AG09309 (cell line): ENCODE results near the gene AMBRA1.

Experiments used
- DNase-seq: peaks from one replicate; pipeline ENCODE4 v3.0.0-alpha.2; 2010; ENCODE audit warnings: low read depth
- H3K4me3 ChIP-seq: 2 replicates; pipeline ENCODE4 v1.5.1; 2011; ENCODE audit warnings: mild to moderate bottlenecking, low read depth, low read length, moderate library complexity; ENCODE audit not compliant: control insufficient read depth
- TF ChIP-seq, protein P1 (sequence below): IDR thresholded peaks from 2 replicates; pipeline ENCODE4 v1.5.1; 2011; ENCODE audit warnings: mild to moderate bottlenecking, low read depth, low read length, inconsistent platforms; ENCODE audit not compliant: insufficient read depth, control insufficient read depth; ENCODE audit errors: missing control alignments

The AMBRA1 gene

DNA sequence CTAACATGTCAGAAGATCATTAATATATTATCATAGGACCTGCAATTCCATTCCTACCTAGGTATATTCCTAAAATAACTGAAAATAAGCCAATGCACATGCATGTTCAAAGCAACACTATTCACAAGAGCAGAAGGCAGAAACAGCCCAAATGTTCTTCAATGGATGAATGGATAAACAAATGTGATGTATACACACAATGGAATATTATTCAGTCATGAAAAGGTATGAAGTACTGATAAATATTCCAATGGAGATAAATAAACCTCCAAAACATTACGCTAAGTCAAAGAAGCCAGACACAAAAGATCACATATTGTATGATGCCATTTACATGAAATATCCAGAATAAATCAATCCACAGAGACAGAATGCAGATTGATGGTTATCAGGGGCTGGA lies 16.8 kb downstream of the AMBRA1 start:
- H3K4me3 ChIP-seq, result no peak overlapping the region
- TF ChIP-seq, protein P1, sequence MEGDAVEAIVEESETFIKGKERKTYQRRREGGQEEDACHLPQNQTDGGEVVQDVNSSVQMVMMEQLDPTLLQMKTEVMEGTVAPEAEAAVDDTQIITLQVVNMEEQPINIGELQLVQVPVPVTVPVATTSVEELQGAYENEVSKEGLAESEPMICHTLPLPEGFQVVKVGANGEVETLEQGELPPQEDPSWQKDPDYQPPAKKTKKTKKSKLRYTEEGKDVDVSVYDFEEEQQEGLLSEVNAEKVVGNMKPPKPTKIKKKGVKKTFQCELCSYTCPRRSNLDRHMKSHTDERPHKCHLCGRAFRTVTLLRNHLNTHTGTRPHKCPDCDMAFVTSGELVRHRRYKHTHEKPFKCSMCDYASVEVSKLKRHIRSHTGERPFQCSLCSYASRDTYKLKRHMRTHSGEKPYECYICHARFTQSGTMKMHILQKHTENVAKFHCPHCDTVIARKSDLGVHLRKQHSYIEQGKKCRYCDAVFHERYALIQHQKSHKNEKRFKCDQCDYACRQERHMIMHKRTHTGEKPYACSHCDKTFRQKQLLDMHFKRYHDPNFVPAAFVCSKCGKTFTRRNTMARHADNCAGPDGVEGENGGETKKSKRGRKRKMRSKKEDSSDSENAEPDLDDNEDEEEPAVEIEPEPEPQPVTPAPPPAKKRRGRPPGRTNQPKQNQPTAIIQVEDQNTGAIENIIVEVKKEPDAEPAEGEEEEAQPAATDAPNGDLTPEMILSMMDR, result no peak
- DNase-seq, result no peak

DNA sequence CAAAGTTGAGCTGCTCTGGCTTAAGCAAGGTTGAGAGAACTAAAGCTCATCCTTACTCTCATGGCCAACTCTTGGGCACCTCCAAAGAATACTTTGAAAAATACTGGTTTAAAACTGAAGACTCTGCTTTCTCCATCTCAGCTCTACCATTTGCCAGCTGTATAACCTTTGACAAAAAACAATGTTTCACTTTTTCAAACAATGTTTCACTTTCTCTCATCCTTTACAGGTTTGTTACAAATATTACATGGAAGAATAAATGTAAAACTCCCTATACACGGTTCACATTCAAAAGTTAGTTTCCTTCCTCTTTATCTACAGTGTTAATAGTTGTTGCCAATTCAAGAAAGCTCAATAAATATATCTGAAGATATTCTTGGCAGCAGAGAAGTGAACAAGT lies 19.2 kb downstream of the AMBRA1 start:
- TF ChIP-seq, protein P1, result no peak
- H3K4me3 ChIP-seq, result no peak overlapping the region
- DNase-seq, result no peak

DNA sequence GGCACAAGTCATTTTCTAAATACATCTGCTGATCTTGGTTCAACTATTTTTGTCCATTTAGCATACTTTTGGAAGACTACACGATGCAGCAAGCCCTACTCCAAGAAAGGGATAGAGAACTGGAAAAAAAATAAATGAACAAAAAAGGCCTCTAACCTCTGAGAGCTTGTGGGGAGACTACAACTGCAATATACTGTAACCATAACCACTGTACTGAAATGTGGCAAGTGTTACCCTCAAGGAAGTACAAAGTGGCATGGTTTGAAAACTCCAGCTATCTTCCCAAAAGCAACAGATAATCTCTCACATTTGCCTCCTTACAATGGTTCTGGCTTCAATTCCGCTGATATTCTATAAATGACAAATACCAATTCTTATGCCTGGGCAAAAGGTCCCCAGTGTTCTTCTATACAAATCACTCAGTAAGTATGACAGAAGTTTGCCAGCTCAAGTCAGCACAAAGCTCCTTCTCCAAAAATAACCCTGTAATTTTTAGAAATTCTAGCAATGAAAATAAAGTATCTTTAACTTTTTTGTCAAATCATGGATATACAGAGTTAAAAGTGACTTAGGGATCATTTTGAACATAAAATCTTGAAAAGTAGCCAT lies 22.9 kb downstream of the AMBRA1 start:
- no peak for DNase-seq
- no peak overlapping the region for H3K4me3 ChIP-seq
- TF ChIP-seq, protein P1, result no peak

DNA sequence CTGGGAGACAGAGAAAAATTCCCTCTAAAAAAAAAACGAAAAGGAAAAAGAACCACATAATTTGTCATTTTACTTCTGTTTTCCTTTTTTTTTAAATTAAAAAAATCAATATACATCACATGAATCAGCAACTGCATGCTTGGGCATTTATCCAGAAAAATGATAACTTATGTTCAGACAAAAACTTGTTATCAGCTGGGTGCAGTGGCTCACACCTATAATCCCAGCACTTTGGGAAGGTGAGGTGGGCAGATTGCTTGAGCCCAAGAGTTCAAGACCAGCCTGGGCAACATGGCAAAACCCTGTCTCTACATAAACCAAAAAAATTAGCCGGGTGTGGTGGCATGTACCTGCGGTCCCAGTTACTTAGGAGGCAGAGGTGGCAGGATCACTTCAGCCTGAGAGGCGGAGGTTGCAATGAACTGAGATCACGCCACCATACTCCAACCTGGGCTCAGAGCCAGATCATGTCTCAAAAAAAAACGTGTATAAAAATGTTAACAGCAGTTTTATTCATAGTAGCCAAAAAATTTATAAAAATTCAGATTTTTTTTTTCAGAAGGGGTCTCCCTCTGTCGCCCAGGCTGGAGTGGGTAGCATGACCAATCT lies 28.5 kb downstream of the AMBRA1 start:
- no peak overlapping the region for H3K4me3 ChIP-seq
- DNase-seq, result no peak
- TF ChIP-seq, protein P1, result no peak

DNA sequence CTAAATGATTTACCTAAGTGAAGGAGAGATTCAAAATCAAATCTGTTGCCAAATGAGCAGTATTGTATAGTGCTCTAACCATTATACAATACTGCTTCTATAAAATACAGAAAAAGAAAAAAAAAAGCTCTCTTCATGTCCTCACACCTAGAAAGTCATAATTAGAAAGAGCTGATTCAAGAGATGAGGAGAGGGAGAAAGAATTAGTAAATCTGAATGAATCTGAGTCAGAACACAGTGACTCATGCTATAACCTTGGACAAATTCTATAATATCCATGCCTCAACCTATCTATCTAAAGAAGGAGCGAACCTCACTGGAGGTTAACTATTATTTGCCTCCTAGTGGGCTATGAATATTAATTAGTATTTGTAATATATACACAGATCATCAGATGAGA lies 29.4 kb downstream of the AMBRA1 start:
- no peak for DNase-seq
- H3K4me3 ChIP-seq, result no peak overlapping the region
- TF ChIP-seq, protein P1, result no peak

DNA sequence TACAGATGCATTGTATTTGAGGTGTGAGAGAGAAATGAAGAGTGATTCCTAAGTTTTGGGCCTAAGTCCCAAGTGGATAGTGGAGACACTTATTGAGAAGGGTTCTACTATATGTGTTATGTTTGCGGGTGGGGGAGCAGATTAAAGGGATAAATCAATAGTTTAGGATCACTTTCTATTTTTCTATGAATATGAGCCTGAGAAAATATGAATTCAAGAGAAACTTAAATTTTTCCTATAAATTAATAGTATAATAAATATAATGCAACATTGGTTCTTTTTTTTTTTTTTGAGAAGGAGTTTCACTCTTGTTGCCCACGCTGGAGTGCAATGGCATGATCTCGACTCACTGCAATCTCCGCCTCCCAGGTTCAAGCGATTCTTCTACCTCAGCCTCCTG lies 31.3 kb downstream of the AMBRA1 start:
- no peak overlapping the region for H3K4me3 ChIP-seq
- no peak for DNase-seq
- TF ChIP-seq, protein P1, result no peak
